K562 treated with DMSO at 1 percent for 24 hours (cell line): ENCODE measurements around the gene SPCS1. TPM values are rescaled to one million over a fixed set of nuclear protein-coding genes. Genes with fewer than 3 reads are reported as not detected.

Experiments
- total RNA-seq: library from RNA; unstranded; fragments of 300-600 nt; gene quantifications from 2 replicates; pipeline ENCODE4 v1.2.3, GENCODE V29; 2022; ENCODE audit warnings: low read depth; ENCODE audit not compliant: insufficient read depth

The SPCS1 gene
- total RNA-seq = 64.8 and 65.9 TPM in 2 replicates

DNA sequence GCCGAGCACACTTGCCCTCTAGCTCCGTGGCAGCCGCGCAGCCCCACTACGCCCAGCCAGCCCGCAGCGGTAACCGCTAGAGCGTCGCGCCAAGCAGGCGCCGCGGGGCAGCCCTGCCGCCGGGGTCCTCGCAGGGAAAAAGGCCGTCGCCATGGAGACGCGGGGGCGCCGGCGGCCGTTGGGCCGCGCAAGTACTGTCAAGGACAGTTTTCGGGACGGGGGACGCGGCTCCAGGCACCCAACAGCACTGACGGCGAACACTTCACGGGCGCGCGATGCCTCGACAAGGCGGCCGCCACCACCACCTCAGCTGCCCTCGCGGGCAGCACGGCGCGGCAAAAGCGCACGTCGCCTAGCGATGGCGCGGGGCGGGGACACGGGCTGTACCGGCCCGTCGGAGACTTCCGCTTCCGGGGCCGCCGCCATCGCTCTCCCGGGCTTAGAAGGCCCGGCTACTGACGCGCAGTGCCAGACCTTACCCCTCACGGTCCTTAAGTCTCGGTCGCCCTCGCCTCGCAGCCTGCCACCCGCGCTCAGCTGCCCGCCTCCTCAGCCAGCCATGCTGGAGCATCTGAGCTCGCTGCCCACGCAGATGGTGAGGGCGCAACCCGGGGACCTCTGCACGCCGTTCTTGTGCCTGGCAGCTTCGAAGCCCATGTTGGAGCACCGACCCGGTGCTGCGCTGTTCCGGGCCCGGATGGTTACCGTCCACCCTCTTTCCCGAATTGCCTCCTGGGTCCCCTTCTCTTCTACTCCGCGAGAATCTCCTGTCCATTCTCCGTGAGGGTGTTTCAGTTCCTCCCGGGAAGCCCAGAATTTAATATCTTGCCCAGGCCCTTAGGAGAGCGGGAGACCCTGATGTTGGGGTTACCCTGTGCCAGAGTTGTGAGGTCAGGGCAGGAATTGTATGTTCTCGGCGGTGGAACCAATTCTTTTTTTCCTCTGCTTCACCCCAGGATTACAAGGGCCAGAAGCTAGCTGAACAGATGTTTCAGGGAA is at the start of gene SPCS1, which contains the start of gene GLT8D1:
SPCS1 (plus strand) TSS at position 419 of the 999 bp plus-strand sequence; CDS start at position 560, 141 bp downstream.
GLT8D1 (minus strand) TSS at position 104 of the 999 bp plus-strand sequence. CDS start 5,331 bp downstream, outside the sequence.

DNA sequence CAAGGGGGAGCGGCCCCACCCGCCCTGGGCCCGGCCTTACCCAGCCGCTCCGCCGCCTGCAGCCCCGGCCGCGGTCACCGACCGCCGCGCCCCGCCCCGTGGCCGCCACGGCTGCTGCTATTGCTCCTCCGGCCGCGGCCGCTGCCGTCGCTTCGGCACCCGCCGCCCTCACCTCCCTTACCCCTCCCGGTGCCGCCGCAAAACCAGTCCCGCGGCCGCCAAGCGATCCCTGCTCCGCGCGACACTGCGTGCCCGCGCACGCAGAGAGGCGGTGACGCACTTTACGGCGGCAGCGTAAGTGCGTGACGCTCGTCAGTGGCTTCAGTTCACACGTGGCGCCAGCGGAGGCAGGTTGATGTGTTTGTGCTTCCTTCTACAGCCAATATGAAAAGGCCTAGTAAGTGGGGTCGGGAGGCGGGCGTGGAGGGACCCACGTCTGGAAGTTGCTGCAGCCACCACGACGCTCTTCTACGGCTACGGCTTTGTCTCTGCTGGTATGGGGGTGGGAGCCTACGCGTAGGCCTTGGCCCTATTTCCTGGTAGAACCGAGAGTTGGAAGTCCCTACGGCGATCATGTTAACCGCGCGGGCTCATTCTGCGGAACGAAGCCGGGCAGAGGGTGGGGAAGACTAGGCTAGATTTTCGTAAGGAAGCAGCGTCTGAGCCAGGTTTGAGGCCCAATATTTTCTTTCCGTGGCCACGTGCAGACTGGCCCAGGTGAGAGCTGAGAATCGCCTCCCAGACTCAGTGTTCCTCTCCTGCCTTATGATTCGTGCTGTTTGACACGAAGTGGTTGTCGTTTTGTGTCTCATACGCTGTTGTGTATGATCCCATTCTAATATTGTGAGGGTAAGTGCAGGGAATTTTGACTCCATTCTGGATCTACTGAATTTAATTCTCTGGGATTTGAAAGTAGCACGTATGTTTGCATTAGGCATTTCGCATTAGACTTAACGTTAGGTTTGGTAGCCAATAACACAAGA is 19.9 kb upstream of the SPCS1 start, which contains the start of the genes GNL3 and PBRM1:
GNL3 (plus strand) TSS at position 324 of the 983 bp plus-strand sequence; CDS start at position 385, 61 bp downstream.
PBRM1 (minus strand) TSS at position 205 of the 983 bp plus-strand sequence.

Other genes with a start within 250 kb of the SPCS1 start
- 0.24 and 0.46 TPM in 2 replicates for gene STAB1, start 210.8 kb upstream of the SPCS1 start, total RNA-seq
- gene NT5DC2, start 172.2 kb upstream of the SPCS1 start, total RNA-seq = 119 and 144 TPM in 2 replicates
- 33.0 and 37.8 TPM in 2 replicates for gene UQCC5, start 169.5 kb upstream of the SPCS1 start, total RNA-seq
- 13.7 and 19.7 TPM in 2 replicates for gene PBRM1, start 20.2 kb upstream of the SPCS1 start, total RNA-seq
- gene GNL3, start 20.1 kb upstream of the SPCS1 start, total RNA-seq = 27.5 and 33.1 TPM in 2 replicates
- gene GLT8D1, start 315 bp upstream of the SPCS1 start, total RNA-seq = 32.6 and 39.1 TPM in 2 replicates
- 9.4 and 10.3 TPM in 2 replicates for gene NEK4, start 64.8 kb downstream of the SPCS1 start, total RNA-seq
- gene ITIH1, start 71.5 kb downstream of the SPCS1 start, total RNA-seq = not detected in 2 replicates
- 0.10 TPM in 1 of 2 replicates, not detected in the other for gene ITIH3, start 88.7 kb downstream of the SPCS1 start, total RNA-seq
- gene ITIH4, start 124.6 kb downstream of the SPCS1 start, total RNA-seq = 0.29 and 1.4 TPM in 2 replicates
- 3.5 and 4.2 TPM in 2 replicates for gene MUSTN1, start 128.9 kb downstream of the SPCS1 start, total RNA-seq
- 14.3 and 23.2 TPM in 2 replicates for gene STIMATE, start 191.4 kb downstream of the SPCS1 start, total RNA-seq